ENCODE results near the gene BAZ2B. TPM values are rescaled to one million over a fixed set of nuclear protein-coding genes. Genes with fewer than 3 reads are reported as not detected.

The BAZ2B gene
- total RNA-seq, 2 experiments from 2014 or later, result 17.9 to 18.5 TPM

DNA sequence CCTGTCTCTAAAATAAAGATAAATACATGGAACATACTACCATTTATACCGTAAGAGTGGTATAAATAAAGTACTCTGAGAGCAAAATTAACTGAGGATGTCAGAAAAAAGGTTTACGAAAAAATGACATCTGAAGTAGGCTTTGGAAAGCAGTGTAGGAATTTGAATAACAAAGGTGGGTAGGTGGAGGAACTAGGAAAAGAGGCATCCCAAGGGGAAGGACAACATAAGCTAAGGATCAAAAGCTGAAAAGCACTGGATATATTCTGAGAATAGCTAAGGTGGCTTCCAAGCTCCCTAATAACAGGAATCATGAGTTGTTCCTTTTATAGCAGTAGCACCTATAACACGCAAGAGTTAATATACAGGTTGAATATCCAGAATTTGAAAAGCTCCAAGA lies 91.3 kb downstream of the BAZ2B start:
- TF ChIP-seq, protein P1, sequence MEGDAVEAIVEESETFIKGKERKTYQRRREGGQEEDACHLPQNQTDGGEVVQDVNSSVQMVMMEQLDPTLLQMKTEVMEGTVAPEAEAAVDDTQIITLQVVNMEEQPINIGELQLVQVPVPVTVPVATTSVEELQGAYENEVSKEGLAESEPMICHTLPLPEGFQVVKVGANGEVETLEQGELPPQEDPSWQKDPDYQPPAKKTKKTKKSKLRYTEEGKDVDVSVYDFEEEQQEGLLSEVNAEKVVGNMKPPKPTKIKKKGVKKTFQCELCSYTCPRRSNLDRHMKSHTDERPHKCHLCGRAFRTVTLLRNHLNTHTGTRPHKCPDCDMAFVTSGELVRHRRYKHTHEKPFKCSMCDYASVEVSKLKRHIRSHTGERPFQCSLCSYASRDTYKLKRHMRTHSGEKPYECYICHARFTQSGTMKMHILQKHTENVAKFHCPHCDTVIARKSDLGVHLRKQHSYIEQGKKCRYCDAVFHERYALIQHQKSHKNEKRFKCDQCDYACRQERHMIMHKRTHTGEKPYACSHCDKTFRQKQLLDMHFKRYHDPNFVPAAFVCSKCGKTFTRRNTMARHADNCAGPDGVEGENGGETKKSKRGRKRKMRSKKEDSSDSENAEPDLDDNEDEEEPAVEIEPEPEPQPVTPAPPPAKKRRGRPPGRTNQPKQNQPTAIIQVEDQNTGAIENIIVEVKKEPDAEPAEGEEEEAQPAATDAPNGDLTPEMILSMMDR (IDR thresholded peaks at IDR 0.05), result no peak
- no peak for ATAC-seq (ENCODE audit: poor library complexity)
- H3K36me3 Mint-ChIP-seq (ENCODE audit: low read depth), result no peaks in the 10 kb centered on the region
- no peaks in the 10 kb centered on the region for H3K27me3 ChIP-seq (ENCODE audit: control insufficient read depth in 1 of 2, insufficient read depth in 2 of 2, low read length in 2 of 2)
- H3K27me3 Mint-ChIP-seq, result no peaks in the 10 kb centered on the region
- ChIA-PET POLR2A (no interaction called here), CTCF (interaction anchor here (1.2 kb wide), 1 partner anchor 10 kb away, joined by 3 read pairs; no protein-coding TSS in a partner anchor)
- H3K9me3 Mint-ChIP-seq, result no peaks in the 10 kb centered on the region
- H3K27ac Mint-ChIP-seq, result no peak overlapping the region
- H3K27ac ChIP-seq (ENCODE audit: low read depth in 1 of 2, low read length in 2 of 2), result no peak overlapping the region
- no peak overlapping the region for H3K4me3 Mint-ChIP-seq
- H3K4me1 ChIP-seq (ENCODE audit: insufficient read depth, low read length), result no peaks in the 10 kb centered on the region
- intact Hi-C loops (cut with DNase I, micrococcal nuclease), result loop anchor here in 1 of 2 experiments (10.0 kb wide), 1 partner anchor 250 kb away; no protein-coding TSS in a partner anchor
- H3K36me3 ChIP-seq (ENCODE audit: insufficient read depth, low read length), result no peaks in the 10 kb centered on the region
- no peak overlapping the region for H3K4me3 ChIP-seq (ENCODE audit: low read length)
- H3K9me3 ChIP-seq (ENCODE audit: control insufficient read depth in 1 of 2, insufficient read depth in 1 of 2, low read length in 2 of 2), result no peaks in the 10 kb centered on the region
- no peaks in the 10 kb centered on the region for H3K4me1 Mint-ChIP-seq (ENCODE audit: low read depth)
- DNase-seq, result no peak

DNA sequence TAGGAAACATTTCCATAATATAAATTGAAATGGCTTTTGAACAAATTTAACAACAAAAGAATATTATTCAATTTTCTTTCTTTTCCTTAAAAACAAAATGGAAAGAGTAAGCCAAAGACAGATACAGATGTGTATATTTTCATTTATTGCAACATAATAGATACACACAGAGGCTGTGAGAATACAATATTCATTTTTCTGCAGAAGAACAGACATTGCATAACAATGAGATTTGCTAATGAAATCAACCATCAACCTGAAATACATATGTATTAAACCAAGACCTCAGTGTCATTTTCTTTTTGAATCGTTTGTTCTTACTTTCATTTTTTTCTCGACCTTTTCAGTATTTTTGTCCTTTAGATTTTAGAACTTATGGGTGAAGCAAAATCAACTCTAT lies 95.1 kb downstream of the BAZ2B start:
- CTCF ChIA-PET, result no interaction called here

DNA sequence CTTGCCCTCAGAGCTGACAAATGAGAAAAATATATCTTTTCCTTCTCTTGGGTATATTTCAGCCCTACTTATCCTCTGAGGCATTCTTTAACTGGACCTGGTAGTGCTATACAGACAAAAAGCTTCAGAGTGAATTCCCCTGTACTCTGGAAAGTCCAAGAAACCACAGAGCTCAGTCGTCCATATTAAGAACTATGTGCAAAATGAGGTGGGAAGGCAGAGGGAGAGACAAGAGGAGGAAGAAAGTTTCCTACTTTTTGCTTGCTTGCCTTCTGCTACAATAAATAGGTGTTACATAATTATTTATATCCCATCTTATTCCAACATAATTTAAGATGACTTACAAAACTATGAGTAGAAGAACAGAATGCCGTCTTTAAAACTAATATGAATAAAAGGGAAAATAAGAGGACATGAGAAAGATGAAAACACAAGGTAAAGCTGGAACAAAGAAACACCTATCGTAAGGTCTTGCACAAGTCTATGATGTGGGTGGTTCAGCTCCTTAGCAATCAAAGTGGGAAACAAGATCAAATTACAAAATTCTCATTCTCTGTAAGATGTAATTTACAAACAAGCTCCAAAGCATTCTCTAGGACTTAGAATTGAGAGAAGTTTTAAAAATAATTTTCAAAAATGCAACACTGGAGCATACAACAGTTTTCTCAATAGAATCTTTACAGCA lies 97.9 kb downstream of the BAZ2B start:
- Histone ChIP-seq H3K4me1 (ENCODE audit: insufficient read depth, low read length) (peaks cover 4% of the 10 kb centered on the region), H3K27me3 (ENCODE audit: control insufficient read depth in 1 of 2, insufficient read depth in 2 of 2, low read length in 2 of 2) (no peaks in the 10 kb centered on the region), H3K9me3 (ENCODE audit: control insufficient read depth in 1 of 2, insufficient read depth in 1 of 2, low read length in 2 of 2) (no peaks in the 10 kb centered on the region), H3K36me3 (ENCODE audit: insufficient read depth, low read length) (no peaks in the 10 kb centered on the region), H3K27ac (ENCODE audit: low read depth in 1 of 2, low read length in 2 of 2) (no peak overlapping the region), H3K4me3 (ENCODE audit: low read length) (no peak overlapping the region)
- ChIA-PET CTCF (no interaction called here), POLR2A (interaction anchor here (3.8 kb wide), 1 partner anchor 194 kb away, joined by 26 read pairs; the partner anchor contains the start of gene MARCHF7)
- H3K4me3 Mint-ChIP-seq, result no peak overlapping the region
- TF ChIP-seq, protein P1 (IDR thresholded peaks at IDR 0.05), result no peak
- ATAC-seq (ENCODE audit: poor library complexity) (no peak), DNase-seq (no peak)
- no peaks in the 10 kb centered on the region for H3K9me3 Mint-ChIP-seq
- H3K27ac Mint-ChIP-seq, result no peak overlapping the region
- intact Hi-C loops (cut with DNase I, micrococcal nuclease), result loop anchor here (5.0 kb wide), 2 partner anchors 189 to 194 kb away; partner anchors contain the start of gene MARCHF7 (in 1 of the 2)
- peaks cover 21% of the 10 kb centered on the region for H3K4me1 Mint-ChIP-seq (ENCODE audit: low read depth)
- H3K27me3 Mint-ChIP-seq, result no peaks in the 10 kb centered on the region
- H3K36me3 Mint-ChIP-seq (ENCODE audit: low read depth), result peaks cover 7% of the 10 kb centered on the region

More for the DNA sequence above, 95.1 kb downstream of the BAZ2B start:
- Mint-ChIP-seq H3K9me3 (no peaks in the 10 kb centered on the region), H3K36me3 (ENCODE audit: low read depth) (peaks cover 4% of the 10 kb centered on the region), H3K27me3 (no peaks in the 10 kb centered on the region), H3K4me1 (ENCODE audit: low read depth) (peaks cover 5% of the 10 kb centered on the region), H3K4me3 (no peak overlapping the region), H3K27ac (no peak overlapping the region)
- no peak for DNase-seq
- Histone ChIP-seq H3K9me3 (ENCODE audit: control insufficient read depth in 1 of 2, insufficient read depth in 1 of 2, low read length in 2 of 2) (no peaks in the 10 kb centered on the region), H3K36me3 (ENCODE audit: insufficient read depth, low read length) (no peaks in the 10 kb centered on the region), H3K27me3 (ENCODE audit: control insufficient read depth in 1 of 2, insufficient read depth in 2 of 2, low read length in 2 of 2) (no peaks in the 10 kb centered on the region), H3K4me1 (ENCODE audit: insufficient read depth, low read length) (no peaks in the 10 kb centered on the region), H3K4me3 (ENCODE audit: low read length) (no peak overlapping the region), H3K27ac (ENCODE audit: low read depth in 1 of 2, low read length in 2 of 2) (no peak overlapping the region)
- no peak for ATAC-seq (ENCODE audit: poor library complexity)
- POLR2A ChIA-PET, result no interaction called here
- TF ChIP-seq, protein P1 (IDR thresholded peaks at IDR 0.05), result no peak
- intact Hi-C loops (cut with DNase I, micrococcal nuclease), result loop anchor here in 1 of 2 experiments (10.0 kb wide), 1 partner anchor 254 kb away; no protein-coding TSS in a partner anchor
